Upper lobe of left lung (tissue), 4 donors: ENCODE data around the gene CLDN7.

Experiments used
- POLR2A ChIP-seq, 4 donors: fragments of 450-650 bp; IDR thresholded peaks; one replicate each; pipeline ENCODE4 v1.5.1; 2016 to 2017; ENCODE audit warnings: antibody characterized with exemption in 4 of 4, mild to moderate bottlenecking in 2 of 4
- TF ChIP-seq, protein P1 (sequence below), 6 experiments: fragments of 450-650 bp in 4 of 6; fragments of 200-600 bp in 2 of 6; sonication (generic) in 2 of 6; IDR thresholded peaks; one replicate each; pipeline ENCODE4 v1.5.1; 2016 to 2019; ENCODE audit warnings: antibody characterized with exemption in 6 of 6

DNA sequence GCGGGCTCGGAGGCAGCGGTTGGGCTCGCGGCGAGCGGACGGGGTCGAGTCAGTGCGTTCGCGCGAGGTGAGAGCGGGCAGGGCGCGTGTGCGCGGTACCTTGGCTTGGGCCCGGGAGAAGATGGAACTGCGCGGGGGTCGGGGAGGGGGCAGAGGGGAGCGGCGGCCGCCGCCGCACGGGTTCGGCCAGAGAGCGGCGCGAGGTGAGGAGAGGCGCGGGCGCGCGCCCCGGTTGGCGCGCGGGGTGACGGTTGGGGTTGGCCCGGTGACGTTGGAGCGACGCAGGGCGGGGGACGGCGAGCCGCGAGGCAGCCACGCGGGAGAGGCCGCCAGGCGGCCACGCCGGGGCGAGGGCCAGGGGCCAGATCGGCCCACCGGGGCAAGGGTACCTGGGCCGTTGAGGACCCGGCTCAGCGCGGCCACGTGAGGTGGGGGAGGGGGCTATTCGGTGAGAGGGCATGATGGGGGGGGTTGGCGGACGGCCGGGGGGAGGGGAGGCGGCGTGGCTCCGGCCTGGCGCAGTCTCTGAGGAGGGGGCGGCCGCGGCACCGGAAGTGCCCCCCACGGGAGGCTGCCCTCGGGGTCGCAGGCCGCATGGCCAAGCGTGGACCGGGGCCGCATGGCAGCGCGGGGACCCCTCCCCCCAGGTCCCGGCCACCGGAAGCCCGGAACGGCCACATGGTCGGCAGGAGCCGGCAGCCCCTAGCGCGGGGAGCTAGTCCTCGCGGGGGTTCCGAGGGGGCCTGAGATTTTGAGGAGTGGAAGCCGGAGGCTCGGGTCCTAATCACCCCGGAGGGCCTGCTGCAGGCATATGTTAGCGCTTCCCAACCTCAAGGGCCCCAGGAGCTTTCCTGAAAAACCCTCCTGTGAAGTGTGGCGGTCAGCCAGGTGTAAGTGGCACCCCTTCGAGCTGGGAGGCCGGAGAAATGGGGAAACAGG, 45.7 kb upstream of the CLDN7 start:
- TF ChIP-seq, protein P1, sequence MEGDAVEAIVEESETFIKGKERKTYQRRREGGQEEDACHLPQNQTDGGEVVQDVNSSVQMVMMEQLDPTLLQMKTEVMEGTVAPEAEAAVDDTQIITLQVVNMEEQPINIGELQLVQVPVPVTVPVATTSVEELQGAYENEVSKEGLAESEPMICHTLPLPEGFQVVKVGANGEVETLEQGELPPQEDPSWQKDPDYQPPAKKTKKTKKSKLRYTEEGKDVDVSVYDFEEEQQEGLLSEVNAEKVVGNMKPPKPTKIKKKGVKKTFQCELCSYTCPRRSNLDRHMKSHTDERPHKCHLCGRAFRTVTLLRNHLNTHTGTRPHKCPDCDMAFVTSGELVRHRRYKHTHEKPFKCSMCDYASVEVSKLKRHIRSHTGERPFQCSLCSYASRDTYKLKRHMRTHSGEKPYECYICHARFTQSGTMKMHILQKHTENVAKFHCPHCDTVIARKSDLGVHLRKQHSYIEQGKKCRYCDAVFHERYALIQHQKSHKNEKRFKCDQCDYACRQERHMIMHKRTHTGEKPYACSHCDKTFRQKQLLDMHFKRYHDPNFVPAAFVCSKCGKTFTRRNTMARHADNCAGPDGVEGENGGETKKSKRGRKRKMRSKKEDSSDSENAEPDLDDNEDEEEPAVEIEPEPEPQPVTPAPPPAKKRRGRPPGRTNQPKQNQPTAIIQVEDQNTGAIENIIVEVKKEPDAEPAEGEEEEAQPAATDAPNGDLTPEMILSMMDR (IDR thresholded peaks at IDR 0.05), result peak in 4 of 6 experiments; percentile 17 to 56 (median 36)
- peak in 2 of 4 donors; percentile 64 to 92 for TF ChIP-seq POLR2A (IDR thresholded peaks at IDR 0.05)
